ENCODE results near the gene PTPRN2. TPM values are rescaled to one million over a fixed set of nuclear protein-coding genes. Genes with fewer than 3 reads are reported as not detected.

Gene PTPRN2
- total RNA-seq, 5 donors from 2014 or later (not counting 1 experiment from before 2014, with no cell fraction given) = 0.60 to 1.7 (median 0.82) TPM

DNA sequence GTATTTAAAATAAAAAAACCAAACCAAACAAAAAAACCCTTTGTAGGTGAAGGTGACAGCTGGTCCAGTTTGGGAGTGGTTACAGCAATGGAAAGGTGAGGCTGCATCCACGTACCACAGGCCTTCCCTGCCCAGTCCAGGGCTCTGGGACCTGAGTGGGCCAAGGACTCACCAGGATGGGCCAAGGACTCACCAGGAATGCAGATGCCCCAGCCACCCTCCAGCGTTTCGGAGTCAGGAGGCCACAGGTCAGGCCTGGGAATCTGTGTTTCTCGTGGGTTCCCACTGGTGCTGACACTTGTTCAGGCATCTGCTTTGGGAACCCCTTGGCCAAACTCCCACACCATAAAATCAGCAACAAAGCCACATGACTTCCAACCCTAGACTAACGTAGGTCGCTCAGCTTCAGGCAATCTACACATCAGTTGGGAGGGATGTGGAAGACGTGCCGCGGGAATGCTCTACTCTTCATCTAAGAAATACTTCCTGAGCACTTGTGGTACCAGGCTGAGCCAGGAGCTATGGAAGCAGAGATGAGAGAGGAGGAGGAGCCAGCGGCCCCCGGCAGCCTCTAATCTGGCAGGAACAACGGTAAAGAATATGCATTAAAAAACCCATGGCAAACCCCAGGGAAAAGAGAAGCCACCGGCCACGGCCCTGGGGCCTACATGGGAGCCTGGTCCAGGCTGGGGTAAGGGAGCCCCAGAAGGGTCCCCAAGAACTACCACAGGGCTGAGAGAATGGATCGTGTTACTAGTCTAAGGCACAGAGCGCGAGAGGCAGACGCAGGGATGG, 473.4 kb downstream of the PTPRN2 start:
- WGBS (ENCODE audit: insufficient coverage) = 81% methylated on average over 6 of the region's 18 CpGs
- no peak for DNase-seq
- no peak overlapping the region for H3K4me3 Mint-ChIP-seq
- ChIA-PET POLR2A (no interaction called here), CTCF (no interaction called here)
- no peaks in the 10 kb centered on the region for H3K4me1 Mint-ChIP-seq
- no peak for ATAC-seq (replicated peaks in 1 of 4)
- H3K36me3 Mint-ChIP-seq = no peaks in the 10 kb centered on the region
- peaks cover 0 to 7% of the 10 kb centered on the region in 2 donors for H3K27me3 Mint-ChIP-seq
- H3K9me3 Mint-ChIP-seq = peaks cover 18 to 27% (median 20%) of the 10 kb centered on the region in 3 donors
- Histone ChIP-seq H3K27ac (ENCODE audit: low read length) (no peak overlapping the region), H3K36me3 (ENCODE audit: control insufficient read depth in 2 of 2, extremely low read depth in 1 of 2, insufficient read depth in 1 of 2, low read length in 1 of 2) (no peaks in the 10 kb centered on the region), H3K4me1 (ENCODE audit: control insufficient read depth in 1 of 2, extremely low read depth in 1 of 2, insufficient read depth in 2 of 2, low read length in 2 of 2) (no peaks in the 10 kb centered on the region), H3K4me3 (ENCODE audit: control insufficient read depth in 1 of 2, extremely low read depth in 1 of 2, low read length in 1 of 2) (no peak overlapping the region), H3K27me3 (replicated peaks in 1 of 2; ENCODE audit: control insufficient read depth in 2 of 2, extremely low read depth in 1 of 2, insufficient read depth in 2 of 2, low read length in 1 of 2) (peaks cover 0 to 9% of the 10 kb centered on the region in 2 experiments), H3K9me3 (peaks cover 2% of the 10 kb centered on the region)
- H3K27ac Mint-ChIP-seq = no peak overlapping the region

DNA sequence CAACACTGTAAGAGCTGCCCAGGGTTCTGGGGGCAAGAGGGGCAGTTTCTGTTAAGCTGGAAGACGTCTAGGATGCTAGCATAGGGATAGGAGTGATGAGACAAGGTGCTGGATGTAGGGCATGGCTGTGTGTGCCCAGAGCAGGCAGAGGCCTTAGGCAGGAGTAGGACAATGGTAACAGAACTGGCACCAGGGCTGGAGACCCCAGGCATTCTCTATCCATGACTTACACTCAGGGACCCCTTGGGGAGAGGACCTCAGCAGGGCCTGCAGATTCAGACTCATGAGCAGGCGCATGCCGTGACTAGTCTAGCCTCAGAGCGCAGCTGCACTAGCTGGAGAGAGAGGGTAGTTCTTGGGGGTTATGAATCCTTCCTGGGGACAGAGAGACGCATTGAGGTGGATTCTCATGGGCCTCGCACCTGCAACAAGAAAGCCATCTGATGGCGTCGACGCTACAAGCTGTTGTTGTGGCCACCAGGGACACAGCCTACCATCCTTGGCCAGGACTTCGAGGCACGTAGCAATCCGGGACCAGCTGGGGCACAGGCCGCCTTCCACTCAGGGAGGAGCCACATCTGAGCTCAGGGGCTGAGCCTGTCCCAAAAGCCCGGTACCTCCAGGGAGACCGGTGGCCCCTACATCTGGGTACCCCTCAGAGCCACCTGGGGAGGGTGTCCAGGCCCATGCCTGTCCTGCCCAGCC, 474.1 kb downstream of the PTPRN2 start:
- Mint-ChIP-seq H3K4me1 (no peaks in the 10 kb centered on the region), H3K27ac (no peak overlapping the region), H3K27me3 (peaks cover 0 to 9% of the 10 kb centered on the region in 2 donors), H3K4me3 (no peak overlapping the region), H3K9me3 (peaks cover 16 to 25% (median 17%) of the 10 kb centered on the region in 3 donors), H3K36me3 (no peaks in the 10 kb centered on the region)
- ChIA-PET POLR2A (no interaction called here), CTCF (no interaction called here)
- WGBS (ENCODE audit: insufficient coverage) = 96% methylated on average over 13 of the region's 15 CpGs
- DNase-seq (no peak), ATAC-seq (replicated peaks in 1 of 4) (no peak)
- peaks cover 0 to 11% of the 10 kb centered on the region in 2 experiments for H3K27me3 ChIP-seq (replicated peaks in 1 of 2; ENCODE audit: control insufficient read depth in 2 of 2, extremely low read depth in 1 of 2, insufficient read depth in 2 of 2, low read length in 1 of 2)
- H3K4me3 ChIP-seq (ENCODE audit: control insufficient read depth in 1 of 2, extremely low read depth in 1 of 2, low read length in 1 of 2) = no peak overlapping the region
- no peak overlapping the region for H3K27ac ChIP-seq (ENCODE audit: low read length)
- no peaks in the 10 kb centered on the region for H3K4me1 ChIP-seq (ENCODE audit: control insufficient read depth in 1 of 2, extremely low read depth in 1 of 2, insufficient read depth in 2 of 2, low read length in 2 of 2)
- H3K9me3 ChIP-seq = peaks cover 2% of the 10 kb centered on the region
- no peaks in the 10 kb centered on the region for H3K36me3 ChIP-seq (ENCODE audit: control insufficient read depth in 2 of 2, extremely low read depth in 1 of 2, insufficient read depth in 1 of 2, low read length in 1 of 2)

- ChIA-PET CTCF (no interaction called here), POLR2A (no interaction called here)
- no peak for ATAC-seq (replicated peaks in 1 of 4)
- Mint-ChIP-seq H3K9me3 (peaks cover 16 to 25% (median 17%) of the 10 kb centered on the region in 3 donors), H3K4me1 (no peaks in the 10 kb centered on the region), H3K27ac (no peak overlapping the region), H3K36me3 (no peaks in the 10 kb centered on the region), H3K4me3 (no peak overlapping the region), H3K27me3 (peaks cover 3 to 16% of the 10 kb centered on the region in 2 donors)
- WGBS (ENCODE audit: insufficient coverage) = 90% methylated on average over 16 of the region's 16 CpGs
- DNase-seq = no peak
- Histone ChIP-seq H3K36me3 (ENCODE audit: control insufficient read depth in 2 of 2, extremely low read depth in 1 of 2, insufficient read depth in 1 of 2, low read length in 1 of 2) (no peaks in the 10 kb centered on the region), H3K4me1 (ENCODE audit: control insufficient read depth in 1 of 2, extremely low read depth in 1 of 2, insufficient read depth in 2 of 2, low read length in 2 of 2) (no peaks in the 10 kb centered on the region), H3K9me3 (no peaks in the 10 kb centered on the region), H3K27ac (ENCODE audit: low read length) (no peak overlapping the region), H3K27me3 (replicated peaks in 1 of 2; ENCODE audit: control insufficient read depth in 2 of 2, extremely low read depth in 1 of 2, insufficient read depth in 2 of 2, low read length in 1 of 2) (peaks cover 0 to 18% of the 10 kb centered on the region in 2 experiments), H3K4me3 (ENCODE audit: control insufficient read depth in 1 of 2, extremely low read depth in 1 of 2, low read length in 1 of 2) (no peak overlapping the region)
Observed at GRCh38 chr7:158112571-158113320, 474.9 kb downstream of the PTPRN2 start.

- ATAC-seq (replicated peaks in 1 of 4) (no peak), DNase-seq (no peak)
- 84% methylated on average over 12 of the region's 15 CpGs for WGBS (ENCODE audit: insufficient coverage)
- Mint-ChIP-seq H3K4me1 (no peaks in the 10 kb centered on the region), H3K9me3 (peaks cover 9 to 18% (median 12%) of the 10 kb centered on the region in 3 donors), H3K4me3 (no peak overlapping the region), H3K36me3 (no peaks in the 10 kb centered on the region), H3K27ac (no peak overlapping the region), H3K27me3 (peaks cover 4 to 19% of the 10 kb centered on the region in 2 donors)
- peaks cover 0 to 26% of the 10 kb centered on the region in 2 experiments for H3K27me3 ChIP-seq (replicated peaks in 1 of 2; ENCODE audit: control insufficient read depth in 2 of 2, extremely low read depth in 1 of 2, insufficient read depth in 2 of 2, low read length in 1 of 2)
- no peaks in the 10 kb centered on the region for H3K4me1 ChIP-seq (ENCODE audit: control insufficient read depth in 1 of 2, extremely low read depth in 1 of 2, insufficient read depth in 2 of 2, low read length in 2 of 2)
- no peaks in the 10 kb centered on the region for H3K9me3 ChIP-seq
- H3K36me3 ChIP-seq (ENCODE audit: control insufficient read depth in 2 of 2, extremely low read depth in 1 of 2, insufficient read depth in 1 of 2, low read length in 1 of 2) = no peaks in the 10 kb centered on the region
- H3K4me3 ChIP-seq (ENCODE audit: control insufficient read depth in 1 of 2, extremely low read depth in 1 of 2, low read length in 1 of 2) = no peak overlapping the region
- POLR2A ChIA-PET = no interaction called here
- CTCF ChIA-PET = no interaction called here
- H3K27ac ChIP-seq (ENCODE audit: low read length) = no peak overlapping the region
Observed at GRCh38 chr7:158111906-158112570, 475.6 kb downstream of the PTPRN2 start.

GRCh38 chr7:158111049-158111751, 476.4 kb downstream of the PTPRN2 start:
- H3K4me3 Mint-ChIP-seq = no peak overlapping the region
- CTCF ChIA-PET = no interaction called here
- Histone ChIP-seq H3K27me3 (replicated peaks in 1 of 2; ENCODE audit: control insufficient read depth in 2 of 2, extremely low read depth in 1 of 2, insufficient read depth in 2 of 2, low read length in 1 of 2) (peaks cover 0 to 27% of the 10 kb centered on the region in 2 experiments), H3K9me3 (no peaks in the 10 kb centered on the region), H3K27ac (ENCODE audit: low read length) (no peak overlapping the region), H3K36me3 (ENCODE audit: control insufficient read depth in 2 of 2, extremely low read depth in 1 of 2, insufficient read depth in 1 of 2, low read length in 1 of 2) (no peaks in the 10 kb centered on the region), H3K4me3 (ENCODE audit: control insufficient read depth in 1 of 2, extremely low read depth in 1 of 2, low read length in 1 of 2) (no peak overlapping the region), H3K4me1 (ENCODE audit: control insufficient read depth in 1 of 2, extremely low read depth in 1 of 2, insufficient read depth in 2 of 2, low read length in 2 of 2) (no peaks in the 10 kb centered on the region)
- ATAC-seq (replicated peaks in 1 of 4) (no peak), DNase-seq (no peak)
- 100% methylated on average over 10 of the region's 16 CpGs for WGBS (ENCODE audit: insufficient coverage)
- H3K27me3 Mint-ChIP-seq = peaks cover 4 to 19% of the 10 kb centered on the region in 2 donors
- H3K9me3 Mint-ChIP-seq = peaks cover 3 to 12% (median 8%) of the 10 kb centered on the region in 3 donors
- no peak overlapping the region for H3K27ac Mint-ChIP-seq
- POLR2A ChIA-PET = no interaction called here
- no peaks in the 10 kb centered on the region for H3K36me3 Mint-ChIP-seq
- H3K4me1 Mint-ChIP-seq = no peaks in the 10 kb centered on the region
